H9 (cell line): ENCODE data around the gene CTR9. TPM values are rescaled to one million over a fixed set of nuclear protein-coding genes. Genes with fewer than 3 reads are reported as not detected.

ENCODE experiments used
- DNase-seq: peaks from one replicate; pipeline ENCODE4 v3.0.0-alpha.2; 2017
- H2AFZ ChIP-seq: one replicate; pipeline ENCODE4 v1.6.1; 2013; ENCODE audit warnings: mild to moderate bottlenecking, low read length, control low read depth, moderate library complexity
- H2AK5ac ChIP-seq: 2 replicates; pipeline ENCODE4 v1.6.1; 2013; ENCODE audit warnings: low read length, control low read depth, mixed read lengths; ENCODE audit not compliant: insufficient read length
- H2BK120ac ChIP-seq: one replicate; pipeline ENCODE4 v1.6.1; 2013; ENCODE audit warnings: low read depth, mild to moderate bottlenecking, low read length, control low read depth, inconsistent platforms; ENCODE audit not compliant: poor library complexity, severe bottlenecking
- H2BK12ac ChIP-seq: 2 replicates; pipeline ENCODE4 v1.6.1; 2013; ENCODE audit warnings: low read length, control low read depth, mixed read lengths, low read depth; ENCODE audit not compliant: insufficient read length
- H2BK15ac ChIP-seq: 2 replicates; pipeline ENCODE4 v1.6.1; 2013; ENCODE audit warnings: low read depth, low read length, control low read depth
- H2BK20ac ChIP-seq: one replicate; pipeline ENCODE4 v1.6.1; 2013; ENCODE audit warnings: low read depth, mild to moderate bottlenecking, low read length, control low read depth, inconsistent platforms; ENCODE audit not compliant: poor library complexity, severe bottlenecking
- H2BK5ac ChIP-seq: 2 replicates; pipeline ENCODE4 v1.6.1; 2013; ENCODE audit warnings: low read length, control low read depth, mixed read lengths; ENCODE audit not compliant: insufficient read length
- H3K14ac ChIP-seq: 2 replicates; pipeline ENCODE4 v1.6.1; 2013; ENCODE audit warnings: low read length, control low read depth; ENCODE audit not compliant: insufficient read depth
- H3K18ac ChIP-seq: 2 replicates; pipeline ENCODE4 v1.6.1; 2013; ENCODE audit warnings: low read depth, mild to moderate bottlenecking, mixed read lengths, low read length, control low read depth; ENCODE audit not compliant: insufficient read length
- H3K23ac ChIP-seq: 2 replicates; pipeline ENCODE4 v1.6.1; 2013; ENCODE audit warnings: low read length, control low read depth, mixed read lengths, low read depth; ENCODE audit not compliant: insufficient read length
- H3K23me2 ChIP-seq: 2 replicates; pipeline ENCODE4 v1.6.1; 2013; ENCODE audit warnings: low read depth, mild to moderate bottlenecking, mixed read lengths, low read length, control low read depth; ENCODE audit not compliant: insufficient read length, poor library complexity, severe bottlenecking
- H3K27ac ChIP-seq: 2 replicates; pipeline ENCODE4 v1.5.1; 2013; ENCODE audit warnings: low read length, control low read depth, mixed read lengths, low read depth; ENCODE audit not compliant: insufficient read length
- H3K27me3 ChIP-seq: 2 replicates; pipeline ENCODE4 v1.6.1; 2013; ENCODE audit warnings: low read length, control low read depth, inconsistent platforms; ENCODE audit not compliant: insufficient read depth
- H3K4ac ChIP-seq: 2 replicates; pipeline ENCODE4 v1.6.1; 2013; ENCODE audit warnings: low read depth, mild to moderate bottlenecking, control low read depth, inconsistent platforms, low read length, moderate library complexity
- H3K4me1 ChIP-seq: 2 replicates; pipeline ENCODE4 v1.6.1; 2013; ENCODE audit warnings: low read length, control low read depth, inconsistent platforms; ENCODE audit not compliant: insufficient read depth
- H3K4me2 ChIP-seq: 2 replicates; pipeline ENCODE4 v1.6.1; 2013; ENCODE audit warnings: low read length, control low read depth, mixed read lengths; ENCODE audit not compliant: insufficient read length, insufficient read depth
- H3K56ac ChIP-seq: 2 replicates; pipeline ENCODE4 v1.6.1; 2013; ENCODE audit warnings: low read depth, mild to moderate bottlenecking, mixed read lengths, low read length, control low read depth; ENCODE audit not compliant: insufficient read length
- H3K79me1 ChIP-seq: 2 replicates; pipeline ENCODE4 v1.6.1; 2013; ENCODE audit warnings: low read depth, mild to moderate bottlenecking, moderate library complexity, low read length, control low read depth, inconsistent platforms; ENCODE audit not compliant: insufficient read depth, poor library complexity, severe bottlenecking
- H3K79me2 ChIP-seq: 2 replicates; pipeline ENCODE4 v1.6.1; 2013; ENCODE audit warnings: low read length, control low read depth, inconsistent platforms; ENCODE audit not compliant: insufficient read depth
- H3K9ac ChIP-seq: 2 replicates; pipeline ENCODE4 v1.6.1; 2013; ENCODE audit warnings: low read length, control low read depth, mixed read lengths; ENCODE audit not compliant: insufficient read length; ENCODE audit errors: extremely low read depth
- H3K9me3 ChIP-seq: one replicate; pipeline ENCODE4 v1.6.1; 2013; ENCODE audit warnings: low read depth, low read length, inconsistent platforms; ENCODE audit not compliant: control insufficient read depth
- H3T11ph ChIP-seq: one replicate; pipeline ENCODE4 v1.6.1; 2013; ENCODE audit warnings: mild to moderate bottlenecking, low read length, control low read depth, inconsistent platforms
- H4K20me1 ChIP-seq: one replicate; pipeline ENCODE4 v1.6.1; 2013; ENCODE audit not compliant: control insufficient read depth, insufficient read length, insufficient read depth
- H4K5ac ChIP-seq: 2 replicates; pipeline ENCODE4 v1.6.1; 2013; ENCODE audit warnings: low read depth, mild to moderate bottlenecking, mixed read lengths, low read length, control low read depth; ENCODE audit not compliant: insufficient read length
- H4K8ac ChIP-seq: replicated peaks from 2 replicates; pipeline ENCODE4 v1.6.1; 2013; ENCODE audit warnings: low read length, control low read depth, mixed read lengths, low read depth; ENCODE audit not compliant: insufficient read length
- H4K91ac ChIP-seq: 2 replicates; pipeline ENCODE4 v1.6.1; 2013; ENCODE audit warnings: low read depth, mild to moderate bottlenecking, moderate library complexity, mixed read lengths, low read length, control low read depth; ENCODE audit not compliant: insufficient read length
- H3K27ac Mint-ChIP-seq, 3 experiments: 2 replicates in 2 of 3; 3 replicates in 1 of 3; pipeline ENCODE4 v1.8.0; 2020 to 2021; ENCODE audit warnings: mixed read lengths in 3 of 3, mild to moderate bottlenecking in 1 of 3, moderate library complexity in 1 of 3
- H3K27me3 Mint-ChIP-seq: 2 replicates; pipeline ENCODE4 v1.8.0; 2021; ENCODE audit warnings: low read depth, mild to moderate bottlenecking, moderate library complexity, mixed read lengths
- H3K36me3 Mint-ChIP-seq, 3 experiments: 2 replicates in 2 of 3; 3 replicates in 1 of 3; pipeline ENCODE4 v1.8.0; 2020 to 2021; ENCODE audit warnings: low read depth in 3 of 3, mixed read lengths in 3 of 3; ENCODE audit not compliant: insufficient read depth in 1 of 3
- H3K4me1 Mint-ChIP-seq, 2 experiments: 2 replicates each; pipeline ENCODE4 v1.8.0; 2020; ENCODE audit warnings: mixed read lengths in 2 of 2
- H3K4me3 Mint-ChIP-seq, 2 experiments: 2 replicates in 1 of 2; 3 replicates in 1 of 2; pipeline ENCODE4 v1.8.0; 2020 to 2021; ENCODE audit warnings: mild to moderate bottlenecking in 2 of 2, mixed read lengths in 2 of 2, moderate library complexity in 1 of 2
- H3K9me3 Mint-ChIP-seq, 2 experiments: 2 replicates in 1 of 2; 3 replicates in 1 of 2; pipeline ENCODE4 v1.8.0; 2020; ENCODE audit warnings: mild to moderate bottlenecking in 2 of 2, mixed read lengths in 2 of 2, moderate library complexity in 1 of 2
- whole genome bisulfite sequencing: extraction: QIAGEN DNeasy Blood & Tissue Kit; methylation state at CpG from one replicate; pipeline ENCODE4 v1.1.7; 2013; ENCODE audit warnings: missing lambda C conversion rate, low lambda C conversion rate, mixed read lengths; ENCODE audit not compliant: insufficient read length; ENCODE audit errors: extremely low coverage; 5-methylcytosine and 5-hydroxymethylcytosine counted together
- total RNA-seq: library from RNA; stranded (reverse); gene quantifications from 2 replicates; pipeline ENCODE4 v1.2.1, GENCODE V29; 2021
- TF ChIP-seq, protein P1 (sequence below): fragments of 200-600 bp; sonication (generic); conservative IDR thresholded peaks from 3 replicates; pipeline ENCODE4 v1.8.0; 2021; ENCODE audit warnings: antibody characterized with exemption, mild to moderate bottlenecking

Gene CTR9
- total RNA-seq, 1 experiment from 2014 or later = 37.5 TPM

DNA sequence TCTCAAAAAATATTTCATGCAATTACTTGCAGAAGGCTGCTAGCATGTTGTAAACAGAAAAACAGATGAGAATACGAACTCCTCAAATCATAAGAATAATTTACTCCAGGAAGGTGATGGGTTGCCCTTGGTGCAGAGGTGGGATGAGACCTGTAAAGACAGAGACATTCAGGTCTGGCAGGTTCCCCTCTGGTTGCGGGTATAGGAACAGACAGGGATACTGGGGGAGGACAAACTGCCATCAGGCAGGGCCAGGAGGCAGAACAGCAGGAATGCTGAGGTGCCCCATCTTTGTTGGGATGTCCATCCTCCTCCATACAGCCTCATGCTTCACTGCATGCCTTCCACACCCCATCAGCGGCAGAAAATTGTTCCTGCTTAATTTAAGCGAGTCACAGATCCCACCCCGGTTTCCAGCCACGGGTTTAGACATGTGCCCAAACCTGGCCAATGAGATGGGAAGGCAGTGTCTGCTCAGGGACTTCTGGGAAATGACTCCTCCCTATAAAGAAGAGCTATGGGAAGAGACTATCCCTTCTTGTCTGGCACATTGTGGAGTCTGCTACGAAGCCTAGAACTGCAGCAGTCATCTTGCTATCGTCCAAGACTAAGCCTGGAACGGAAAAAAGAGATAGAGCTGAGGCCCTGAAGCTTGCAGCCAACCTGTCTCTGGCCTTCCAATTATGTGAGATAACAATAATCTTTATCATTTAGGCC, 34.3 kb upstream of the CTR9 start:
- H3K79me1 ChIP-seq = no peaks in the 10 kb centered on the region
- H3K9me3 Mint-ChIP-seq = no peaks in the 10 kb centered on the region
- H3K27ac ChIP-seq = no peak overlapping the region
- no peak overlapping the region for H3K4me3 Mint-ChIP-seq
- H3K27ac Mint-ChIP-seq = no peak overlapping the region
- no peaks in the 10 kb centered on the region for H3K4me1 ChIP-seq
- no peak overlapping the region for H2BK12ac ChIP-seq
- H3K23me2 ChIP-seq = no peaks in the 10 kb centered on the region
- no peak overlapping the region for H2BK15ac ChIP-seq
- H2BK5ac ChIP-seq = no peak overlapping the region
- no peak overlapping the region for H3K14ac ChIP-seq
- no peak overlapping the region for H3K23ac ChIP-seq
- no peak overlapping the region for H3K9ac ChIP-seq
- H3K9me3 ChIP-seq = no peaks in the 10 kb centered on the region
- no peaks in the 10 kb centered on the region for H3K79me2 ChIP-seq
- H2AFZ ChIP-seq = no peak overlapping the region
- no peak overlapping the region for H3T11ph ChIP-seq
- H3K4ac ChIP-seq = no peak overlapping the region
- no peak overlapping the region for H2BK20ac ChIP-seq
- DNase-seq = no peak
- H3K56ac ChIP-seq = no peak overlapping the region
- TF ChIP-seq, protein P1, sequence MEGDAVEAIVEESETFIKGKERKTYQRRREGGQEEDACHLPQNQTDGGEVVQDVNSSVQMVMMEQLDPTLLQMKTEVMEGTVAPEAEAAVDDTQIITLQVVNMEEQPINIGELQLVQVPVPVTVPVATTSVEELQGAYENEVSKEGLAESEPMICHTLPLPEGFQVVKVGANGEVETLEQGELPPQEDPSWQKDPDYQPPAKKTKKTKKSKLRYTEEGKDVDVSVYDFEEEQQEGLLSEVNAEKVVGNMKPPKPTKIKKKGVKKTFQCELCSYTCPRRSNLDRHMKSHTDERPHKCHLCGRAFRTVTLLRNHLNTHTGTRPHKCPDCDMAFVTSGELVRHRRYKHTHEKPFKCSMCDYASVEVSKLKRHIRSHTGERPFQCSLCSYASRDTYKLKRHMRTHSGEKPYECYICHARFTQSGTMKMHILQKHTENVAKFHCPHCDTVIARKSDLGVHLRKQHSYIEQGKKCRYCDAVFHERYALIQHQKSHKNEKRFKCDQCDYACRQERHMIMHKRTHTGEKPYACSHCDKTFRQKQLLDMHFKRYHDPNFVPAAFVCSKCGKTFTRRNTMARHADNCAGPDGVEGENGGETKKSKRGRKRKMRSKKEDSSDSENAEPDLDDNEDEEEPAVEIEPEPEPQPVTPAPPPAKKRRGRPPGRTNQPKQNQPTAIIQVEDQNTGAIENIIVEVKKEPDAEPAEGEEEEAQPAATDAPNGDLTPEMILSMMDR = no peak
- WGBS = no CpG with 5 or more reads among the region's 9 CpGs
- no peak overlapping the region for H4K5ac ChIP-seq
- no peaks in the 10 kb centered on the region for H3K36me3 Mint-ChIP-seq
- no peak overlapping the region for H3K4me2 ChIP-seq
- no peaks in the 10 kb centered on the region for H3K27me3 Mint-ChIP-seq
- no peaks in the 10 kb centered on the region for H3K4me1 Mint-ChIP-seq
- H4K91ac ChIP-seq = no peak overlapping the region
- H4K20me1 ChIP-seq = no peaks in the 10 kb centered on the region
- H4K8ac ChIP-seq = no peak overlapping the region
- no peak overlapping the region for H2BK120ac ChIP-seq
- no peaks in the 10 kb centered on the region for H3K27me3 ChIP-seq
- H2AK5ac ChIP-seq = no peak overlapping the region
- no peak overlapping the region for H3K18ac ChIP-seq
